SU-DHL-6 (cell line): ENCODE data around the gene NET1.

ENCODE experiments used
- CTCF ChIP-seq: fragments of 200-600 bp; sonication (generic); IDR thresholded peaks from one replicate; pipeline ENCODE4 v1.5.1; 2017; ENCODE audit warnings: antibody characterized with exemption, mild to moderate bottlenecking, low read length, moderate library complexity; ENCODE audit not compliant: insufficient read depth, poor library complexity, severe bottlenecking
- EZH2phosphoT487 ChIP-seq: fragments of 200-600 bp; sonication (generic), shearing (Covaris generic); conservative IDR thresholded peaks from 2 replicates; pipeline ENCODE4 v1.6.1; 2018; ENCODE audit warnings: mild to moderate bottlenecking, antibody characterized with exemption, low read length, moderate library complexity, mixed read lengths

GRCh38 chr10:5490032-5490431 is 77.7 kb downstream of the NET1 start:
- TF ChIP-seq CTCF = no peak
- no peak for TF ChIP-seq EZH2phosphoT487
